Parathyroid adenoma (tissue), 2 donors: ENCODE results near the gene ERMAP.

Experiments
- H2AFZ ChIP-seq: fragments of 300-600 bp; sonication (generic); one replicate; pipeline ENCODE4 v1.7.0; 2017; ENCODE audit warnings: antibody characterized with exemption, mild to moderate bottlenecking
- H3K27ac ChIP-seq: fragments of 300-600 bp; sonication (generic); one replicate; pipeline ENCODE4 v1.7.0; 2017
- H3K27me3 ChIP-seq: fragments of 300-600 bp; sonication (generic); one replicate; pipeline ENCODE4 v1.7.0; 2017; ENCODE audit warnings: low read length; ENCODE audit not compliant: control insufficient read depth, insufficient read depth
- H3K36me3 ChIP-seq: fragments of 300-600 bp; sonication (generic); one replicate; pipeline ENCODE4 v1.7.0; 2017; ENCODE audit warnings: low read length; ENCODE audit not compliant: control insufficient read depth, insufficient read depth
- H3K4me1 ChIP-seq: fragments of 300-600 bp; sonication (generic); one replicate; pipeline ENCODE4 v1.7.0; 2017; ENCODE audit warnings: control low read depth
- H3K4me2 ChIP-seq: fragments of 300-600 bp; sonication (generic); one replicate; pipeline ENCODE4 v1.7.0; 2017; ENCODE audit warnings: low read length
- H3K4me3 ChIP-seq: fragments of 300-600 bp; sonication (generic); one replicate; pipeline ENCODE4 v1.7.0; 2017; ENCODE audit warnings: low read depth, low read length
- H3K79me2 ChIP-seq: fragments of 300-600 bp; sonication (generic); one replicate; pipeline ENCODE4 v1.7.0; 2017; ENCODE audit warnings: control low read depth
- H3K9ac ChIP-seq: fragments of 300-600 bp; sonication (generic); one replicate; pipeline ENCODE4 v1.7.0; 2017; ENCODE audit warnings: mild to moderate bottlenecking
- H3K9me3 ChIP-seq: fragments of 300-600 bp; sonication (generic); one replicate; pipeline ENCODE4 v1.7.0; 2017; ENCODE audit warnings: low read length; ENCODE audit not compliant: control insufficient read depth
- TF ChIP-seq, protein P1 (sequence below): fragments of 300-600 bp; sonication (generic); IDR thresholded peaks from one replicate; pipeline ENCODE4 v1.7.0; 2017; ENCODE audit warnings: antibody characterized with exemption, mild to moderate bottlenecking
- donor health status: primary hyperparathyroidism.

Gene ERMAP

DNA sequence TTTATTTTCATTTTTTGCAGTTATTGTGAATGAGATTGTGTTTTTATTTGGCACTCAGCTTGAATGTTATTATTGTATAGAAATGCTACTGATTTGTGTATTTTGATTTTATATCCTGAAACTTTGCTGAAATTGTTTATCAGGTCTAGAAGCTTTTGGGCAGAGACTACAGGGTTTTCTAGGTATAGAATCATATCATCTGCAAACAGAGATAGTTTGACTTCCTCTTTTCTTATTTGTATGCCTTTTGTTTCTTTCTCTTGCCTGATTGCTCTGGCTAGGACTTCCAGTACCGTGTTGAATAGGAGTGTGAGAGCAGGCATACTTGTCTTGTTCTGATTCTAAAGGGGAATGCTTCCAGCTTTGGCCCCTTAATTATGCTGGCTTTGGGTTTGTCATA, 56.7 kb downstream of the ERMAP start:
- TF ChIP-seq, protein P1, sequence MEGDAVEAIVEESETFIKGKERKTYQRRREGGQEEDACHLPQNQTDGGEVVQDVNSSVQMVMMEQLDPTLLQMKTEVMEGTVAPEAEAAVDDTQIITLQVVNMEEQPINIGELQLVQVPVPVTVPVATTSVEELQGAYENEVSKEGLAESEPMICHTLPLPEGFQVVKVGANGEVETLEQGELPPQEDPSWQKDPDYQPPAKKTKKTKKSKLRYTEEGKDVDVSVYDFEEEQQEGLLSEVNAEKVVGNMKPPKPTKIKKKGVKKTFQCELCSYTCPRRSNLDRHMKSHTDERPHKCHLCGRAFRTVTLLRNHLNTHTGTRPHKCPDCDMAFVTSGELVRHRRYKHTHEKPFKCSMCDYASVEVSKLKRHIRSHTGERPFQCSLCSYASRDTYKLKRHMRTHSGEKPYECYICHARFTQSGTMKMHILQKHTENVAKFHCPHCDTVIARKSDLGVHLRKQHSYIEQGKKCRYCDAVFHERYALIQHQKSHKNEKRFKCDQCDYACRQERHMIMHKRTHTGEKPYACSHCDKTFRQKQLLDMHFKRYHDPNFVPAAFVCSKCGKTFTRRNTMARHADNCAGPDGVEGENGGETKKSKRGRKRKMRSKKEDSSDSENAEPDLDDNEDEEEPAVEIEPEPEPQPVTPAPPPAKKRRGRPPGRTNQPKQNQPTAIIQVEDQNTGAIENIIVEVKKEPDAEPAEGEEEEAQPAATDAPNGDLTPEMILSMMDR, result no peak
- Histone ChIP-seq H3K9ac (no peak overlapping the region), H3K36me3 (no peaks in the 10 kb centered on the region), H3K27ac (no peak overlapping the region), H3K4me1 (no peaks in the 10 kb centered on the region), H3K4me2 (no peak overlapping the region), H3K79me2 (no peaks in the 10 kb centered on the region), H3K27me3 (no peaks in the 10 kb centered on the region), H2AFZ (no peak overlapping the region), H3K4me3 (no peak overlapping the region), H3K9me3 (no peaks in the 10 kb centered on the region)

GRCh38 chr1:42876009-42876408, 59.1 kb downstream of the ERMAP start:
- Histone ChIP-seq H3K79me2 (no peaks in the 10 kb centered on the region), H3K9ac (no peak overlapping the region), H3K36me3 (no peaks in the 10 kb centered on the region), H3K27ac (no peak overlapping the region), H3K4me1 (no peaks in the 10 kb centered on the region), H2AFZ (no peak overlapping the region), H3K27me3 (no peaks in the 10 kb centered on the region), H3K4me3 (no peak overlapping the region), H3K4me2 (no peak overlapping the region), H3K9me3 (no peaks in the 10 kb centered on the region)
- TF ChIP-seq, protein P1, result no peak

- Histone ChIP-seq H2AFZ (no peak overlapping the region), H3K4me1 (no peaks in the 10 kb centered on the region), H3K27ac (no peak overlapping the region), H3K36me3 (no peaks in the 10 kb centered on the region), H3K79me2 (no peaks in the 10 kb centered on the region), H3K9me3 (no peaks in the 10 kb centered on the region), H3K4me2 (no peak overlapping the region), H3K9ac (no peak overlapping the region), H3K27me3 (no peaks in the 10 kb centered on the region), H3K4me3 (no peak overlapping the region)
- TF ChIP-seq, protein P1, result no peak
These were observed 60.5 kb downstream of the ERMAP start for GRCh38 chr1:42877380-42877779.

GRCh38 chr1:42880384-42880783, 63.5 kb downstream of the ERMAP start:
- Histone ChIP-seq H2AFZ (no peak overlapping the region), H3K4me1 (no peaks in the 10 kb centered on the region), H3K27me3 (no peaks in the 10 kb centered on the region), H3K9ac (no peak overlapping the region), H3K4me2 (no peak overlapping the region), H3K27ac (no peak overlapping the region), H3K4me3 (no peak overlapping the region), H3K36me3 (no peaks in the 10 kb centered on the region), H3K9me3 (no peaks in the 10 kb centered on the region), H3K79me2 (no peaks in the 10 kb centered on the region)
- TF ChIP-seq, protein P1, result no peak

DNA sequence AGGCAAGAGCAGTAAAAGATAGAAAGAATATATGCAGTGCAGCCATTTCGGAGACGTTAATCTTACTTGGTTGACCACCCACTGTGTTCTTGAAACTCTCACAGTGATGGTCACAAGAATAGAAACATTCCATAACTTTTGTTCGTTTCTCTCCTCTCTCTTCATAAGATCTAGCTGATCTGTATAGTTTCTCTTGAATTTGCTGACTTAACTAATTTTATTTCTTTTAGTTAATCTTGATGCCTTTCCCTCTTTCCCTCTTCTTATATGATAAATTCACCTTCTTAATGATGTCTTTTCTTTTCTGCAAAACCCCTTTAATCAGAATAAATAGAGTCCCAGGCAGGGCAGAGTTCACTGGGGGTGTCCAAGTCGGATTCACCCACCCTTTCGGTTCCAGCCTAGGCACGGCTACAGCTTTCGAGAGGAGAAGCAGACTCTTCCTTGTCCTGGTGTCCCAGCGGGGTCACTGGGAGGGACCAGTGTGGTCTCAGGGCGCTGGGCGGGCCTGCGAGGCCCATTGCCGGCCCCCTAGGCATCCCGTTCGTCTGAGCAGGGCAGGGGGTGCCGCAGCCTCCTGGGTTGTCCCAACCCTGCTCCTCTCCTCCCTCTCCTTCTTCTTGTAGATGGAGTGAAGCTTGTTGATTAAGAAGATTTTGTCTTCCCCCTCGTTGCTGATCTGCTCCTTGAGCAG, 69.3 kb downstream of the ERMAP start:
- Histone ChIP-seq H3K4me1 (no peaks in the 10 kb centered on the region), H3K4me3 (no peak overlapping the region), H3K27ac (no peak overlapping the region), H3K36me3 (no peaks in the 10 kb centered on the region), H3K79me2 (no peaks in the 10 kb centered on the region), H3K4me2 (no peak overlapping the region), H3K27me3 (no peaks in the 10 kb centered on the region), H3K9ac (no peak overlapping the region), H3K9me3 (no peaks in the 10 kb centered on the region), H2AFZ (no peak overlapping the region)
- TF ChIP-seq, protein P1, result no peak
